NT2/D1 (cell line): Measurements from ENCODE around the gene ADIPOQ.
A peak's percentile ranks its signal among the peaks of the same experiment; 100 is the strongest.
"Not testable (repeated sequence)": the region's sequence is repeated elsewhere in the genome, so short reads cannot be mapped to it uniquely, and the experiment has no call there.

Experiments used
- DNase-seq: peaks from one replicate; pipeline ENCODE4 v3.0.0-alpha.2; 2011; ENCODE audit warnings: low read depth, low spot score
- H3K27me3 ChIP-seq: 2 replicates; pipeline ENCODE4 v1.6.0; 2011; ENCODE audit warnings: mild to moderate bottlenecking; ENCODE audit not compliant: insufficient read length, insufficient read depth
- H3K36me3 ChIP-seq: 2 replicates; pipeline ENCODE4 v1.6.1; 2011; ENCODE audit warnings: mild to moderate bottlenecking, low read length, mixed read lengths; ENCODE audit not compliant: insufficient read depth, insufficient read length
- H3K4me1 ChIP-seq: 2 replicates; pipeline ENCODE4 v1.5.1; 2011; ENCODE audit not compliant: insufficient read depth, insufficient read length
- H3K4me3 ChIP-seq: 2 replicates; pipeline ENCODE4 v1.5.1; 2011; ENCODE audit warnings: low read depth; ENCODE audit not compliant: insufficient read length
- H3K9ac ChIP-seq: 2 replicates; pipeline ENCODE4 v1.6.0; 2011; ENCODE audit warnings: low read depth; ENCODE audit not compliant: insufficient read length
- H3K9me3 ChIP-seq: 2 replicates; pipeline ENCODE4 v1.5.1; 2011; ENCODE audit warnings: mild to moderate bottlenecking, low read length; ENCODE audit not compliant: insufficient read depth
- SUZ12 ChIP-seq: IDR thresholded peaks from 2 replicates; pipeline ENCODE4 v1.6.1; 2011; ENCODE audit not compliant: insufficient read length, insufficient read depth; ENCODE audit errors: extremely low read depth
- YY1 ChIP-seq: IDR thresholded peaks from 2 replicates; pipeline ENCODE4 v1.6.1; 2011; ENCODE audit not compliant: insufficient read length, insufficient read depth
- ZNF274 ChIP-seq: IDR thresholded peaks from 2 replicates; pipeline ENCODE4 v1.6.1; 2011; ENCODE audit warnings: mild to moderate bottlenecking, low read depth, low read length

ADIPOQ gene

GRCh38 chr3:186896875-186897274, 54.4 kb downstream of the ADIPOQ start:
- Histone ChIP-seq H3K27me3 (no peaks in the 10 kb centered on the region), H3K9me3 (peaks cover 20% of the 10 kb centered on the region; the same call in 1 of the 2 replicates), H3K4me3 (no peak overlapping the region), H3K4me1 (peaks cover 2% of the 10 kb centered on the region), H3K36me3 (no peaks in the 10 kb centered on the region), H3K9ac (no peak overlapping the region)
- peak; percentile 72 for DNase-seq
- TF ChIP-seq YY1: no peak
- TF ChIP-seq ZNF274: no peak
- no peak for TF ChIP-seq SUZ12

- TF ChIP-seq SUZ12: no peak
- no peak for TF ChIP-seq ZNF274
- TF ChIP-seq YY1: no peak
- Histone ChIP-seq H3K9ac (no peak overlapping the region), H3K27me3 (no peaks in the 10 kb centered on the region), H3K9me3 (no peaks in the 10 kb centered on the region; the same call in 1 of the 2 replicates), H3K4me1 (no peaks in the 10 kb centered on the region), H3K36me3 (no peaks in the 10 kb centered on the region), H3K4me3 (no peak overlapping the region)
- DNase-seq: no peak
Observed at GRCh38 chr3:186901135-186901734, 58.7 kb downstream of the ADIPOQ start.

- TF ChIP-seq ZNF274 (no peak), SUZ12 (no peak), YY1 (no peak)
- no peak overlapping the region for H3K9ac ChIP-seq
- DNase-seq: no peak
- H3K36me3 ChIP-seq: no peaks in the 10 kb centered on the region
- no peaks in the 10 kb centered on the region for H3K27me3 ChIP-seq
- no peaks in the 10 kb centered on the region for H3K4me1 ChIP-seq
- no peaks in the 10 kb centered on the region for H3K9me3 ChIP-seq
- H3K4me3 ChIP-seq: no peak overlapping the region
Observed at GRCh38 chr3:186902154-186902553, 59.6 kb downstream of the ADIPOQ start.

GRCh38 chr3:186902713-186903112, 60.2 kb downstream of the ADIPOQ start:
- Histone ChIP-seq H3K36me3 (no peaks in the 10 kb centered on the region), H3K4me3 (no peak overlapping the region), H3K9ac (no peak overlapping the region), H3K4me1 (no peaks in the 10 kb centered on the region), H3K9me3 (peaks cover 3% of the 10 kb centered on the region; the same call in 1 of the 2 replicates), H3K27me3 (no peaks in the 10 kb centered on the region)
- DNase-seq: no peak
- no peak for TF ChIP-seq SUZ12

GRCh38 chr3:186903676-186904075, 61.2 kb downstream of the ADIPOQ start:
- not testable (repeated sequence) for H3K36me3 ChIP-seq, H3K9ac ChIP-seq, H3K27me3 ChIP-seq, DNase-seq, H3K4me1 ChIP-seq, H3K9me3 ChIP-seq, H3K4me3 ChIP-seq

GRCh38 chr3:186907075-186907474, 64.6 kb downstream of the ADIPOQ start:
- peaks cover 10% of the 10 kb centered on the region; the same call in 1 of the 2 replicates for H3K9me3 ChIP-seq
- H3K9ac ChIP-seq, H3K4me1 ChIP-seq, H3K4me3 ChIP-seq, H3K27me3 ChIP-seq, DNase-seq, H3K36me3 ChIP-seq: not testable (repeated sequence)
